ENCODE results near the gene CHORDC1.
A peak's percentile ranks its signal among the peaks of the same experiment; 100 is the strongest.

Gene CHORDC1

DNA sequence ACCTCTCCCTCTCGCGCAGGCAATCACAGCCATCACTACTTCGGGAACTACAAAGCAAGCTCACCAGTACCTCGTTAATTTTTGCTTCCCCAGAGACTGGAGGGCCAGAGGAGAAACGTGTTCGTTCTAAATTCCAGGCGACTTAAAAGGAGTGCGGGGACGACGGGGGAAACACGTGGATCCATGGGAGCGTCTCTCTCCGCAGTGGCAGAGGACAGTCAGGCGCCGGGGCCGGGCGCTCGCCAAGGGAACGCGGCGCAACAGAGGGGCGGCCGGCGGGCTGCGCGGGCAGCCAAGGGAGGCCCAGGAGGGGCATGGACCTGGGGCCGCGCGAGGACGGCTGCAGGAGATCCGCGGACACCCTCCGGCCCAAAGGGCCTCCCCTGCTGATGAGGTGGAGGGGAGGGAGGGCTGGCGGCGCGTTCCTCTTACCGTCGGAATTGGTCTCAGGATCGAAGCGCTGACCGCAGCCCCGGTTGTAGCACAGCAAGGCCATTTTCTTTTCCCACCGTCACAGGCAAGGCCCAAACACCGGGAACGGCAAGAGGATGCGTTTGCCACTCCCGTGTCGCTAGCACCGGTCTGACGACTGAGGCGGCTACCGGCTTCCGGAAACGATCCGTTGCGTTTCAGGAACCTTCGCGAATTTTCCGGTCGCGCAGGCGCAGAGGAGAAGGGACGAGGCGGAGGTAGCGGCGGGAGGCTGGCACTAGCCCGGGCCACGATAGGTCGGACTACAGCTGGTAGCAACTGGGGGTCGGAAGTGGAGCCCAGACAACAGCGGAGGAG, at the start of gene CHORDC1:
Gene CHORDC1, minus strand, starts transcription at position 591 of the 789 bp plus-strand sequence. Its CDS starts 95 bp downstream, at position 496.
- peak; percentile 90 for DNase-seq (ENCODE audit: low read depth)

DNA sequence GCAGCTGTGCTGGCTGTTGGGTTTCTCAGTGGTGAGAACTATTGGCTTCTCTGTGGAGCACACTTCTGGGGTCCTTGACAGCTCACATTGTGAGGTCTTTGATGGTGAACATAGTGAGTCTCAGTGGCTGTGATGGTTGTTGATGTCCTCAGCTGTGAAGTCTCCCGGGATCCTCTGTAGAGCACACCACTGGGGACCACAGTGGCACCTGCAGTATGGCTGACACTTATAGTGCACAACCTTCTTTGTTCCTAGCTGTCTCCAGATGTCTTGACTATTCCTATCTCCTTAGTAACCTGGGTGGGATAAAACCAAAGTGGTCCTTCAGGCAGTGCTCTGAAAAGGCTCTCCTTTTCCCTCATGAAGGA, 34.3 kb upstream of the CHORDC1 start:
- no peak for DNase-seq (ENCODE audit: low read depth)

DNA sequence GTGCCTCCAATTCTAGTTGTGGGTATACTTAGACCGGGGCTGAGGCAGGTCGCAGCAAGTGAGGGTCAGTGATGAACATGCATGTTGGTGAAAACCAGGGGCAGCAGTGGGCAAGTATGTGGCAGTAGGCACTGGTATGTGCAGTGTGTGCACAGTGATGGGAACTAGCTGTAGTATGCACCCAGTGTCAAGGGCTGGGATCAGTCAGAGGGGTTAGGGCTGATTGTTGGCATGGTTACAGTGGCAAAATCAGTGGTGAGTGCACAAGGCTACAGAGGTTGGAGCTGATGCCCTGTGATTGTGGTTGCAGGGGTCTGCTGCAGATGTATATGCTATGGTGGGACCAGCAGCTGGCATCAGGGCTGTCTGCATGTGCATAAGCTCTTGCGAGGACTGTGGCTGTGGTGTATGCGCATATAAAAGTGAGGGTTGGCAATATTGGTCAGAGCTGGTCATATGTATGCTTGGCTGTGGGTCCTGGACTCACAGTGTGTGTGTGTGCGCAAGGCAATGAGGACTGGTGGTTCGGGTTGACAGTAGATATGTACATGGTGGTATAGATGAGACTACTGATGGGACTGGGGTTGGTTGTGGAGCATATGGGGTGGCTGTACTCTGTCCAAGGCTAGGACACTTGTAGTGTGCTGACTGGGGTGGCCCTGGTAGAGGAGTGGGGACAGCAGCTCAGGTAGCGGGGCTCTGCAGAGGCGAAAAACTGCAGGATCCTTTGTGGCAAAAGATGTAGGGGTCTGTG, 33.7 kb upstream of the CHORDC1 start:
- DNase-seq (ENCODE audit: low read depth) = no peak

DNA sequence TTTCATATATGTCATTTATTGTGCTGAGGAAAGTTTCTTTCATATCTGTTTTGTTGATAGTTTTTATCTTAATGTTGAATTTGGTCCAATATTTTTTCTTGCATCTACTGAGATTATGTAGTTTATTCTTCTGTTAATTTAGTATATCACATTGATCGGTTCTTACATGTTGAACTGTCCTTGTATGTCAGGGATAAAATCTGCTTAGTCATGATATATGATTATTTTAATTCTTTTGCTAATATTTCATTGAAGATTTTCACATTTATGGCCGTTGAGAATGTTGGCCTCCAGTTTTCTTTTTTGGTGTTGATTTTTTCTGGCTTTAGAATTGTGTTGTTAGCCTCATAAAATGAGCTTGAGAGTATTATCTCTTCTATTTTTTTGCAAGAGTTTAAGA, 31.2 kb upstream of the CHORDC1 start:
- DNase-seq (ENCODE audit: low read depth) = no peak

DNA sequence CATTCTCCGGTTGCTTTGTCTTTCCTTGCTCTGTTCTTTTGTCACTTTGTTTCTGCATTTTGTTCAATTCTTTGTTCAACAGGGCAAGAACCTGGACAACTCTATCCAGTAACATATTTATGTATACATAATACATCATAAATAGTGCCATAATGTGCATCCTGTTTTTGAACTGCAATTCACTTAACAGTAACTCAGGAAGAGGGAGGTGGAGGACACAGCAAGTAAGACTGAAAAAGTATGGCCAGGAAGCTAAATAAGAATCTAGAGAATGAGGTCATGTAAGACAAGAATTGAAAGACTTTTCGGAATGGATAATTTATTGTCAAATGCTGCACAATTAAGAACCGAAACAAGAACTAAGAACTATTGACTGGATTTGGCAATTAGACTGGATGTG, 29.2 kb upstream of the CHORDC1 start:
- DNase-seq (ENCODE audit: low read depth) = no peak

DNA sequence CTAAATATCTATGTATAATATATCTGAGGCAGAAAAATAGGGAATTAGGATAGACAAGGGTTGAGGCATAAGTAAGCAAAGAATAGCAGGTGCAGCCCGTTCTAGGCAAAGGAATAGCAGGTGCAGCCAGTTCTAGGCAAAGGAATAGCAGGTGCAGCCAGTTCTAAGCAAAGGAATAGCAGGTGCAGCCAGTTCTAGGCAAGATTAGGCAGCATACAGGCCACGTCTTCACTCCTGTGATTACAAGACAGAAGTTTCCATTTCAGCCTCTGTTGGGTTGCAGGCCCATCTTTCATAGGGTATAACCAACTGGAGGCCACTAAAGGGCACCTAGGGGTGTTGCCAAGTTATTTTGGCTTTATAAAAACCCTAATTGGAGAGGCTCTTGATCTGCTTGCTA, 28.8 kb upstream of the CHORDC1 start:
- no peak for DNase-seq (ENCODE audit: low read depth)

DNA sequence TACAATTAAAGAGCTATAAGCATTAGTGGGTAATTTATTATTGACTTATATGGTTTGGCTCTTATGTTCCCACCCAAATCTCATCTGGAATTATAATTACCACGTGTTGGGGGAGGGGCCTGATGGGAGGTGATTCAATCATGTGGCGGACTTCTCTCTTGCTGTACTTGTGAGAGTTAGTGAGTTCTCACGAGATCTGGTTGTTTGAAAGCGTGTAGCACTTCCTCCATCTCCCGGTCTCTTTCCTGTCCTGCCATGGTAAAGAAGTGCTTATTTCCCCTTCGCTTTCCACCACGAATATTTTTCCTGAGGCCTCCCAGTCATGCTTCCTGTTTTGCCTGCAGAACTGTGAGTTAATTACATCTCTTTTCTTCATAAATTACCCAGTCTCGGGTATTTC, 28.1 kb upstream of the CHORDC1 start:
- DNase-seq (ENCODE audit: low read depth) = no peak

DNA sequence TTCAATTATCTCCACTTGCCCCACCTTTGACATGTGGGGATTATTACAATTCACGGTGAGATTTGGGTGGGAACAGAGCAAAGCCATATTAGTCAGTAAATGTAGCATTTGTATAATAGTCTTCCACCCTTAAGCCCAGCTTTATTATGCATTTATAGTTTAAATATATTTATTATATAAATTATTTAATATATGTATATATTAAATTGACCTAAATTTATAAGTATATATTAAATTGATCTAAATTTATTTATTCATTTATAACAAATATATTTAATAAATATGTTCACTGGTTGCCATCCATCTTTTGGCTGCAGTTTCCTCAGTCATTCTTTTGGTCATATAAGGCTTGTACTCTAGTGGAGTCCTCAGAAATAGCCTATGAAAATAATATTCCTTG, 23.6 kb upstream of the CHORDC1 start:
- DNase-seq (ENCODE audit: low read depth) = no peak

DNA sequence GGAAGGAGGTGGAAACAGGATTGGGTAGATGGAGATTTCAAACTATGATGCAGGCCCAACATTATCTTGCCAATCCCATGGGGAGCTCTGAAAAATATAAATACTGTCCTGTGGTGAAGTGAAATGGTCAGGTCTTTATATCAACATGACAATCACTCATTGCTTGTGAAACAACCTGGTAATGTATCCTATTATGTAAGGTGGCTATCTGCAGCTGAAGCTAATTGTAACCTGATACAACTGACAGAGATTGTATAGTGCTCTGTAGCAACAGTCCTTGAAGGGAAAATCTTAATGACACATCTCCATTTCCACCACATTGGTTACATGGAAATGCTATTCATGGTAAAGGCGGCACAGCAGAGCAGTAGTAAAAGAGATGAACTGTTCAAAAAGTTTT, 20.7 kb upstream of the CHORDC1 start:
- DNase-seq (ENCODE audit: low read depth) = no peak

DNA sequence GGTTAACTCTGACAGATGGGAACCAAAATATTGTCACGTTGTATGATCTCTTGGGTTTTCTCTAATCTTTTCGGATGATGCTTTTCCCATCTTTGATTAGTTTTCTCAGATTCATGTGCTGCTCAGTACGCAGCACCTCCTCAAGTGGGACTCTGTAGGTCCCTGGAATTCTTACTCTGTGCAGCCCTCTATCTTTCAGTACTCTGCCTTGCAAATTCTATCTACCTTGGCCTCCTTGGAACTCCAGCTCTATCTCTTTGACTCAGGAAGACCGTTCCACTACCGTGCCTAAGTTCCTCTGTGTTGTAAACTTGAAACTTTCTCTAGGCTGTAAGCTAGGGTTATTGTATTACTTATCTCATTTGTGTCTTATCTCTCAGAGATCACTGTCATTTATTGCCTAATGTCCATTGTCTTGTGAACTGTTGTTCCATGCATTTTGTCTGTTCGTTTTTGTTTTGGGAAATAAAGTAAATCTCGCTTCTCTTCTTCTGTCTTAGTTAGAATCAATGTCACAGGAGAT, 20.1 kb upstream of the CHORDC1 start:
- DNase-seq (ENCODE audit: low read depth) = no peak

DNA sequence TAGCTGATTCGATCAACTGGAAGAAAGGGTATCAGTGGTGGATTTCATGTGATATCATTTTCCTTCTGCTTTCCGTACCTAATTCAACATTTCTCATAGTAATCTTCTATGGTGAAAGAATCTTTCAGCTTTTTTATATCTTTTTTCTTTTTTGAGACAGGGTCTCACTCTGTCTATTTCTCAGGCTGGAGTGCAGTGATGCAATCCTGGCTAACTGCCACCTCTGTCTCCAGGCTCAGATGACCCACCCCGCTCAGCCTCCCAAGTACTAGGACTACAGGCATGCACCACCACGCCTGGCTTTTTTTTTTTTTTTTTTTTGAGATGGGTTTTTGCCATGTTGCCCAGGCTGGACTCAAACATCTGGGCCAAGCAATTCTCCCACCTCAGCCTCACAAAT, 18.6 kb upstream of the CHORDC1 start:
- DNase-seq (ENCODE audit: low read depth) = no peak

DNA sequence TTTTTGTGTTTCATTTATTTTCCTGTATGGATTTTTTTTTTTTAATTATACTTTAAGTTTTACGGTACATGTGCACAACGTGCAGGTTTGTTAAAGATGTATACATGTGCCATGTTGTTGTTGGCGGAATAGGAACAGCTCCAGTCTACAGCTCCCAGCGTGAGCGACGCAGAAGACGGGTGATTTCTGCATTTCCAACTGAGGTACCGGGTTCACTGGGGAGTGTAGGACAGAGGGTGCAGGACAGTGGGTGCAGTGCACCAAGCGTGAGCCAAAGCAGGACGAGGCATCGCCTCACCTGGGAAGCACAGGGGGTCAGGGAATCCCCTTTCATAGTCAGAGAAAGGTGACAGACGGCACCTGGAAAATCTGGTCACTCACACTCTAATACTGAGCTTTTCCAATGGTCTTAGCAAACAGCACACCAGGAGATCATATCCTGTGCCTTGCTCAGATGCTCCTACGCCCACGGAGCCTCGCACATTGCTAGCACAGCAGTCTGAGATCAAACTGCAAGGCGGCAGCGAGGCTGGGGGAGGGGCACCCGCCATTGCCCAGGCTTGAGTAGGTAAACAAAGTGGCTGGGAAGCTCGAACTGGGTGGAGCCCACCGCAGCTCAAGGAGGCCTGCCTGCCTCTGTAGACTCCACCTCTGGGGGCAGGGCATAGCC, 17.3 kb upstream of the CHORDC1 start:
- DNase-seq (ENCODE audit: low read depth) = peak; percentile 31

DNA sequence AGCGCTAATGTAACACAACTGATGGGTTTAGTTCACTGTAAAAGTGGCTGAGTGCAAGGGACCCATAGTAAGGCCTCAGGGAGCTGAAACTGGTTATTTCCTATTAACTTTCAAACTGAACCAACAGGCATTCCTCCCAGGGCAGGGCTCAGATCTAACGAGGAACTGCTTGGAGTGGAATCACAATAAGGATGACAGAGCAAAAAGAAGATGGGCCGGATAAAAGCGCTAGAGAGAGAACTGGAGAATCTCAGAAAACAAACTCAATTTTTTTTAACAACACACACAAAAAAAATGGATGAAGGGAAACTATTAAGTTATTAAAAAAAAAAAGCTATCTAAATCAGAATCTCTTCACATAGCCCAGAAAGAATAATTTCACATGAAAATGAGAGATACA, 14.2 kb upstream of the CHORDC1 start:
- DNase-seq (ENCODE audit: low read depth) = no peak

DNA sequence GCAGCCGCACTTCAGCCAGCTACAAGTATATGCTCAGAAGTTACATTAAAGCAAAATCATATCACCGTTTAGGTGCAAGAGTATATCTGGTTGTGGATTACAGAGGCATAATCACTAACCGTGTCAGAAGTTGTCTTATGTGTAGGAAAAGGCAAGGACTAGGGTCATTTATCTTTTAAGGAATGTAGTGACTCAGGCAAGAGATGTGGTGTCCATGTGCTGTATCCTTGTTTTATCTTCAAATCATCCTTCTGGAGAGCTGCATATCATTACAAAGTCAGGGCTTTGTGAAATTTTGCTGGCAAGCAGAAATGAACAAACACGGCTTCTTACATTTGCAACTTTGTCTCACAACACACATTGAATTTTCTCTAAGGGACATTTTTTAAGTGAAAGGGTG, 12.7 kb upstream of the CHORDC1 start:
- no peak for DNase-seq (ENCODE audit: low read depth)

DNA sequence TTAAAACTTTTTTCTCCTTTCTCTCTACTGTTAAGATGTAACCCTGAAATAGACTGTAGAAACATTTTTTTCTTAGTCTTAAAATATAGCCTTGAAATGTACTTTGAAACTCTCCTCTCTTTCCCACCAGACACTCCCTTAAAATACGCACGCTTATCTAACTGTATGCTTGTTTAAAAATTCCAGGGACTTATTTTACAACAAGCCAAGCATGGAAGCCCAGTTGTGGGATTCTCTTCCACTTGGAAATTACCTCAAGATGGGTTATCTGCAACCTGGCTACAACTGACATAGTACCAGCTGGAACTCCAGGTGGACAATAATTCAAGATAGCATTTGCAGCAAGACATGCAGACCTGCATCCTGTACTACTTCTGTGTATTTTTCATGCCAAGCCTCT, 12.1 kb upstream of the CHORDC1 start:
- no peak for DNase-seq (ENCODE audit: low read depth)

DNA sequence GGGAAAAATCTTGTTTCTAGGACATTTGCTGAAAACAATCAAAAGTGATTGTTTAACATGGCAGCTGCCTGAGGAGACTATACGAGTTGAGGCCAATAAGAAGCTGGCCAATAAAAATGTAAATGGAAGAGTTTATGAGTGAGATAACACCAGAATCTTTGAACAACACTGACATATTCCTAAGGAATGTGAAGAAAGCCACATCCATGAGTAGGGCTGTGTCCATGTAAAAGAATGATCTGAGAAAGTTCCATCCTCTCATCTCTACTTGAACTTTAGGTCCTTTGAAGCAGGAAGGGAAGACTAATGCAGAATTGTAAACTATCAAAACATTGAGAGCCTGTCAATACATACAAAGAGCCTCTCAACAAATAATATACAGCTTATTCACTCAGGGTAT, 6.9 kb upstream of the CHORDC1 start:
- DNase-seq (ENCODE audit: low read depth) = no peak

DNA sequence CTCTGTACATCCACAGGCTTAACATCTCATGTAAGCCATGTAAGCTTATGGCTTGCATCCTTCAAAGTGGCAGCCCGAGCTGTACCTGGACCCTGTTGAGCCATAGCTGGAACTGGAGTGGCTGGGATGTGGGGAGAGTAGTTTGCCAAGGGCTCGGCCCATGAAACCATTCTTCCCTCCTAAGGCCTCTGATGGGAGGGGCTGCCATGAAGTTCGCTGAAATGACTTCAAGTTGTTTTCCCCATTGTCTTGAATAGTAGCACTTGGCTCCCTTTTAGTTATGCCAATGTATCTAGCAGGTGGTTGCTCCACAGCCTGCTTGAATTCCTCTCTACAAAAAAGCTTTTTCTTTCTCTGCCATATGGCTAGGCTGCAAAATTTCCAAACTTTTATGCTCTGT, 5.2 kb upstream of the CHORDC1 start:
- DNase-seq (ENCODE audit: low read depth) = no peak

DNA sequence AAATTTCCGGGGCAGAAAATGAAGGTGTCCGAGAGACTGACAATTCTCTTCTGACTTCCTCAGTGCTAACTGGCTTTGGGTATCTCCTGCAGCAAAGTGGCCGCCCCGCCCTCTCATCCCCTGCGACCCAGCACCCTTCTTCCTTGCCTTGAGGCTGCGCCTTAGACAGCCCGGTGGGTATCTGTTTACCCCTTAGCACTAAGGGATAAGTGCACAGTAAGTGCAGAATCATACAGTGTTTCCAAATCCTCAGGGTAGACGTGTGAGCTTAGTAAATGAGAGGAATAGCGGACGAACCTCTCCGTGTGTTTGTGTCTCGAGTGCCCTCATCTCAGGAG, 368 bp upstream of the CHORDC1 start:
- no peak for DNase-seq (ENCODE audit: low read depth)

DNA sequence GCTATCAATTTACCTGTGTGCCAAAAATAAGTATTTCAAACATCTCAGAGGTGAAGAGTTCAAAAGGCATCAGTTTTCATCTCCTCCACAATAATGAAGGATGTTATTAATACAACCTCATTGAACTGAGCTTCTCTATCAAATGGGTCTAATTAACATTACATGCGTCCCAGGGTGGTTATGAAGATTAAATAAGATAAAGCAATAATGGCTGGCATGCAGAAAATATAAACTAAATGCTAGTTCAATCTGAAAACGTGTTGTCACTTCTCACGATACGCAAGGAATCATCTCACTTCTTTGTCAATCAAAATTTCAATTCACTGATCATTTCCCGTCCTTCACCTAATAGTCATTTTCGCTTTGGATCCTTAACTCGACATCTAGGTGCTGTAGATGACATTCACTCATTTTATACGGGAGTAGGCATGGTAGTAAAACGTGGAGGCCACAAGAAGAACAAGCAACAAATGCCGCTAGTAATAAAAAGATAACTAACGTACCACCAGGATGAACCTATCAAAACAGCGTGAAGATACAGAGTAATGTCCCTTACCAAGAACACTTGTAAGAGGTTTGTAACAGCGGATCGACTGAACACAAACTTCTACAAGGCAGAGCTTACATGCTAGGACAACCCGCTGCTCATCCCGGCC, 918 bp downstream of the CHORDC1 start:
- DNase-seq (ENCODE audit: low read depth) = no peak

DNA sequence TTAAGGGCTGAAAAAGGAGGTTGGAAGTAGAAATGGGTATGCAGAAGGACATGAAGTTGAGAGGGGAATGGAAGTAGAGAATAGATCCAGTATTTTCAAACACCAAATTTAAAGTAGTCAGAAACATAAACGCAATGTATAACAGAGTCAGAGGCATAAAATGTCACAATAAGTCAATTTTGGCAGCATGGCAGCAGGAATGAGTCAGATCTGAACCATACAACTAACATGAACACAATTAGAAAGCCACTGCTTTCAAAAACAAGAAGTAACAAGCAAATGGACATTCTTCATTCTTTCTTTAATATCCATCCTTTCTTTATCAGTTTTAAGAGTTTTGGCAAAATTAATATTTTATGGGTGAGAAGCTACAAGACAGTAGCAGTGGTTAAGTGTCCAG, 2.5 kb downstream of the CHORDC1 start:
- DNase-seq (ENCODE audit: low read depth) = no peak

DNA sequence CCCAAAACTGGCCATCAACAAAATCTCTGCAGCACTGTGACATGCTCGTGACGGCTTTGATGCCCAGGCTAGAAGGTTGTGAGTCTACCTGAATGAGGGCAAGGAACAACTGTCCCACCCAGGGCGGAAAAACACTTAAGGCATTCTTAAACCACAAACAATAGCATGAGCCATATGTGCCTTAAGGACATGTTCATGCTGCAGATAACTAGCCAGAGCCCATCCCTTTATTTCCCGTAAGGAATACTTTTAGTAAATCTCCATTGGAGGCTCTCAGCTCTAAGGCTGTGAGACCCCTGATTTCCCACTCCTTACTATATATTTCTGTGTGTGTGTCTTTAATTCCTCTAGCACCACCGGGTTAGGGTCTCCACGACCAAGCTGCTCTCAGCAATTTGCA, 3.4 kb downstream of the CHORDC1 start:
- no peak for DNase-seq (ENCODE audit: low read depth)

DNA sequence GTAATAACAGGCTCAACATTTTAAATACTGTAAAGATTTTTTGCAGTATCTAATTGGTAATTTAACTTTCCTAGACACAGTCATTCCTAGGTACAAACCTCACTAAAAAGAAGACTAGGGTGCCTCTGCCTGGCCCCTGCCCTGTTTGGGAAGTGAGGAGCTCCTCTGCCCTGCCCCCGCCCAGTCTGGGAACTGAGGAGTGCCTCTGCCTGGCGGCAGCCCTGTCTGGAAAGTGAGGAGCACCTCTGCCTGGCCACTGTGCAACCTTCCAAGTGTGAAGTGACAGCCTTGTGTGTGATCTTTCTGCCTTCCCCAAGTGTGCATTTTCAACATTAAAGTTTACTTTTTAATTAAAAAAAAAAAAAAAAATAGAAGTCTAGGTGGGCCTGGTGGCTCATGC, 4.2 kb downstream of the CHORDC1 start:
- no peak for DNase-seq (ENCODE audit: low read depth)

DNA sequence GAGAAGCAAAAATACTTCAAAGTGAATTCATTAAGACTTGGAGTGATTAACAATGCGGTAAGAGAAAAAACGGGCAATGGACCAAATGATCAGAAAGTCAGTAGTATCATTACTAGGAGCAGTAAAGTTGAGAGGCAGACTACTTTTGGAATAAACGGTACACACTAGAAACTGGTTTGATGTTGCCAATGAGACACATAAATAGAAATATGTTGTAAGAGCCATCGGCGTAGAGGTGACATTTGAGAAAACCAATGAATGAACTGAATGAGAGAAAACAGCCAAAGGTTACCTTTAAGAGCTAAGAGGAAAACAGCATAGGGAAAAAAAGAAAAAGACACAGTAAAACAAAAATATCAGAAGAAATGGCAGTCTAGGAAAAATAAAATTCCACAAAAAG, 6.2 kb downstream of the CHORDC1 start:
- DNase-seq (ENCODE audit: low read depth) = no peak
